Neural progenitor cell (in vitro differentiated cells): ENCODE data around the gene ITPR3.

ENCODE experiments used
- EZH2 ChIP-seq: fragments of 200-600 bp; sonication (generic); IDR thresholded peaks from 2 replicates; pipeline ENCODE4 v1.6.1; 2017; ENCODE audit warnings: antibody characterized with exemption, mild to moderate bottlenecking, moderate library complexity
- TF ChIP-seq, protein P1 (sequence below): fragments of 200-600 bp; sonication (generic); IDR thresholded peaks from 2 replicates; pipeline ENCODE4 v1.5.1; 2017; ENCODE audit warnings: antibody characterized with exemption, mild to moderate bottlenecking

GRCh38 chr6:33692078-33692759 is 71.1 kb downstream of the ITPR3 start:
- TF ChIP-seq, protein P1, sequence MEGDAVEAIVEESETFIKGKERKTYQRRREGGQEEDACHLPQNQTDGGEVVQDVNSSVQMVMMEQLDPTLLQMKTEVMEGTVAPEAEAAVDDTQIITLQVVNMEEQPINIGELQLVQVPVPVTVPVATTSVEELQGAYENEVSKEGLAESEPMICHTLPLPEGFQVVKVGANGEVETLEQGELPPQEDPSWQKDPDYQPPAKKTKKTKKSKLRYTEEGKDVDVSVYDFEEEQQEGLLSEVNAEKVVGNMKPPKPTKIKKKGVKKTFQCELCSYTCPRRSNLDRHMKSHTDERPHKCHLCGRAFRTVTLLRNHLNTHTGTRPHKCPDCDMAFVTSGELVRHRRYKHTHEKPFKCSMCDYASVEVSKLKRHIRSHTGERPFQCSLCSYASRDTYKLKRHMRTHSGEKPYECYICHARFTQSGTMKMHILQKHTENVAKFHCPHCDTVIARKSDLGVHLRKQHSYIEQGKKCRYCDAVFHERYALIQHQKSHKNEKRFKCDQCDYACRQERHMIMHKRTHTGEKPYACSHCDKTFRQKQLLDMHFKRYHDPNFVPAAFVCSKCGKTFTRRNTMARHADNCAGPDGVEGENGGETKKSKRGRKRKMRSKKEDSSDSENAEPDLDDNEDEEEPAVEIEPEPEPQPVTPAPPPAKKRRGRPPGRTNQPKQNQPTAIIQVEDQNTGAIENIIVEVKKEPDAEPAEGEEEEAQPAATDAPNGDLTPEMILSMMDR: no peak
- no peak for TF ChIP-seq EZH2
